ENCODE data around the gene KAZN.

- TF ChIP-seq, protein P1, sequence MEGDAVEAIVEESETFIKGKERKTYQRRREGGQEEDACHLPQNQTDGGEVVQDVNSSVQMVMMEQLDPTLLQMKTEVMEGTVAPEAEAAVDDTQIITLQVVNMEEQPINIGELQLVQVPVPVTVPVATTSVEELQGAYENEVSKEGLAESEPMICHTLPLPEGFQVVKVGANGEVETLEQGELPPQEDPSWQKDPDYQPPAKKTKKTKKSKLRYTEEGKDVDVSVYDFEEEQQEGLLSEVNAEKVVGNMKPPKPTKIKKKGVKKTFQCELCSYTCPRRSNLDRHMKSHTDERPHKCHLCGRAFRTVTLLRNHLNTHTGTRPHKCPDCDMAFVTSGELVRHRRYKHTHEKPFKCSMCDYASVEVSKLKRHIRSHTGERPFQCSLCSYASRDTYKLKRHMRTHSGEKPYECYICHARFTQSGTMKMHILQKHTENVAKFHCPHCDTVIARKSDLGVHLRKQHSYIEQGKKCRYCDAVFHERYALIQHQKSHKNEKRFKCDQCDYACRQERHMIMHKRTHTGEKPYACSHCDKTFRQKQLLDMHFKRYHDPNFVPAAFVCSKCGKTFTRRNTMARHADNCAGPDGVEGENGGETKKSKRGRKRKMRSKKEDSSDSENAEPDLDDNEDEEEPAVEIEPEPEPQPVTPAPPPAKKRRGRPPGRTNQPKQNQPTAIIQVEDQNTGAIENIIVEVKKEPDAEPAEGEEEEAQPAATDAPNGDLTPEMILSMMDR (optimal IDR thresholded peaks at IDR 0.05 in 1 of 3, IDR thresholded peaks at IDR 0.05 in 1 of 3, conservative IDR thresholded peaks at IDR 0.05 in 1 of 3; ENCODE audit: extremely low read depth in 1 of 3, insufficient read depth in 2 of 3, low read length in 3 of 3) = no peak
- no peak for TF ChIP-seq EZH2 (IDR thresholded peaks at IDR 0.05; ENCODE audit: low read length)
Observed at GRCh38 chr1:14594045-14594444, 4.4 kb upstream of the KAZN start.
